Loucy (cell line): ENCODE measurements around the gene SHOX.

ENCODE experiments used
- H2AFZ ChIP-seq: fragments of 200-600 bp; sonication (generic); 2 replicates; pipeline ENCODE4 v1.6.0; 2016; ENCODE audit warnings: antibody characterized with exemption, mild to moderate bottlenecking, low read length, moderate library complexity
- H3F3A ChIP-seq: fragments of 200-600 bp; 2 replicates; pipeline ENCODE4 v1.6.0; 2016; ENCODE audit warnings: antibody characterized with exemption, low read depth, mild to moderate bottlenecking
- H3K27me3 ChIP-seq: fragments of 200-600 bp; sonication (generic); 2 replicates; pipeline ENCODE4 v1.6.1; 2014; ENCODE audit warnings: low read length, mild to moderate bottlenecking; ENCODE audit not compliant: insufficient read depth, poor library complexity, severe bottlenecking
- H3K36me3 ChIP-seq: fragments of 200-600 bp; sonication (generic); 2 replicates; pipeline ENCODE4 v1.6.1; 2016; ENCODE audit warnings: low read length; ENCODE audit not compliant: insufficient read depth
- H3K4me1 ChIP-seq: fragments of 200-600 bp; sonication (generic); 2 replicates; pipeline ENCODE4 v1.5.1; 2014; ENCODE audit warnings: low read length, mild to moderate bottlenecking; ENCODE audit not compliant: insufficient read depth, poor library complexity, severe bottlenecking
- H3K4me2 ChIP-seq: fragments of 200-600 bp; sonication (generic); 2 replicates; pipeline ENCODE4 v1.6.0; 2014; ENCODE audit warnings: antibody characterized with exemption, low read length, low read depth, mild to moderate bottlenecking; ENCODE audit not compliant: poor library complexity, severe bottlenecking
- H3K4me3 ChIP-seq: fragments of 200-600 bp; sonication (generic); 2 replicates; pipeline ENCODE4 v1.5.1; 2014; ENCODE audit warnings: low read length, mild to moderate bottlenecking, mixed read lengths; ENCODE audit not compliant: poor library complexity, severe bottlenecking
- H3K79me2 ChIP-seq: fragments of 200-600 bp; sonication (generic); 2 replicates; pipeline ENCODE4 v1.6.1; 2014; ENCODE audit warnings: low read length; ENCODE audit not compliant: insufficient read depth
- H3K9ac ChIP-seq: fragments of 200-600 bp; sonication (generic); 2 replicates; pipeline ENCODE4 v1.6.0; 2014; ENCODE audit warnings: mild to moderate bottlenecking, low read depth, low read length, moderate library complexity; ENCODE audit not compliant: poor library complexity, severe bottlenecking
- H3K9me2 ChIP-seq: fragments of 200-600 bp; sonication (generic); replicated peaks from 2 replicates; pipeline ENCODE4 v1.6.1; 2016; ENCODE audit warnings: low read depth, low read length, mixed read lengths
- H3K9me3 ChIP-seq: fragments of 200-600 bp; sonication (generic); 2 replicates; pipeline ENCODE4 v1.6.1; 2014; ENCODE audit warnings: mild to moderate bottlenecking, antibody characterized with exemption, low read length, low read depth; ENCODE audit not compliant: insufficient read depth
- H4K20me1 ChIP-seq: fragments of 200-600 bp; sonication (generic); 2 replicates; pipeline ENCODE4 v1.6.0; 2014; ENCODE audit warnings: antibody characterized with exemption, low read length, mild to moderate bottlenecking; ENCODE audit not compliant: insufficient read depth, poor library complexity, severe bottlenecking
- EZH2phosphoT487 ChIP-seq: fragments of 200-600 bp; IDR thresholded peaks from 2 replicates; pipeline ENCODE4 v1.6.1; 2018; ENCODE audit warnings: antibody characterized with exemption, mild to moderate bottlenecking, moderate library complexity, borderline replicate concordance
- TF ChIP-seq, protein P1 (sequence below): fragments of 200-600 bp; sonication (generic); conservative IDR thresholded peaks from 2 replicates; pipeline ENCODE4 v1.5.1; 2014; ENCODE audit warnings: mild to moderate bottlenecking, antibody characterized with exemption, low read length

SHOX gene

DNA sequence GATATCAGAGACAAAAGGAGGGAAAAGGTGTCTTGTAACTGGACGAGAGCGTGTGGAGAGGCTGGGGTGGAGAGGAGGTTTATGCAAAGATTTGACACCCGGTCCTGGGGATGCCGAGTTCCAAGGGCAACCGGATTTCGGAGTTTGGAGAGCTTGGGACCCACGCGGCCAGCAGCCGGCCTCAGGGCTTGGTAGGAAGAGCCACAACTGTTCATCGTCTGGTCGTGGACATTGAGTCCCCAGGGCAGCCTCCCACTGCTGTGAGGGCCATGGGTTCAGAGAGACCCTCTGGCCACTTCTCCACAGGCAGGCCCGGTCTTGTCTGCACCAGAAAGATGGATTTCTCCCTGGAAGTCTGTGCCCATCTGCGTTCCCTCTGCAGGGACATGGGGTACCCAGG is 46.8 kb downstream of the SHOX start:
- Histone ChIP-seq H3K27me3 (no peaks in the 10 kb centered on the region), H3K4me1 (no peaks in the 10 kb centered on the region), H3K9me3 (no peaks in the 10 kb centered on the region), H3K9ac (no peak overlapping the region), H2AFZ (no peak overlapping the region), H3K79me2 (no peaks in the 10 kb centered on the region), H3K4me3 (no peak overlapping the region), H3K4me2 (no peak overlapping the region), H3F3A (no peaks in the 10 kb centered on the region), H4K20me1 (no peaks in the 10 kb centered on the region), H3K9me2 (no peaks in the 10 kb centered on the region), H3K36me3 (no peaks in the 10 kb centered on the region)
- no peak for TF ChIP-seq EZH2phosphoT487
- TF ChIP-seq, protein P1, sequence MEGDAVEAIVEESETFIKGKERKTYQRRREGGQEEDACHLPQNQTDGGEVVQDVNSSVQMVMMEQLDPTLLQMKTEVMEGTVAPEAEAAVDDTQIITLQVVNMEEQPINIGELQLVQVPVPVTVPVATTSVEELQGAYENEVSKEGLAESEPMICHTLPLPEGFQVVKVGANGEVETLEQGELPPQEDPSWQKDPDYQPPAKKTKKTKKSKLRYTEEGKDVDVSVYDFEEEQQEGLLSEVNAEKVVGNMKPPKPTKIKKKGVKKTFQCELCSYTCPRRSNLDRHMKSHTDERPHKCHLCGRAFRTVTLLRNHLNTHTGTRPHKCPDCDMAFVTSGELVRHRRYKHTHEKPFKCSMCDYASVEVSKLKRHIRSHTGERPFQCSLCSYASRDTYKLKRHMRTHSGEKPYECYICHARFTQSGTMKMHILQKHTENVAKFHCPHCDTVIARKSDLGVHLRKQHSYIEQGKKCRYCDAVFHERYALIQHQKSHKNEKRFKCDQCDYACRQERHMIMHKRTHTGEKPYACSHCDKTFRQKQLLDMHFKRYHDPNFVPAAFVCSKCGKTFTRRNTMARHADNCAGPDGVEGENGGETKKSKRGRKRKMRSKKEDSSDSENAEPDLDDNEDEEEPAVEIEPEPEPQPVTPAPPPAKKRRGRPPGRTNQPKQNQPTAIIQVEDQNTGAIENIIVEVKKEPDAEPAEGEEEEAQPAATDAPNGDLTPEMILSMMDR: no peak

DNA sequence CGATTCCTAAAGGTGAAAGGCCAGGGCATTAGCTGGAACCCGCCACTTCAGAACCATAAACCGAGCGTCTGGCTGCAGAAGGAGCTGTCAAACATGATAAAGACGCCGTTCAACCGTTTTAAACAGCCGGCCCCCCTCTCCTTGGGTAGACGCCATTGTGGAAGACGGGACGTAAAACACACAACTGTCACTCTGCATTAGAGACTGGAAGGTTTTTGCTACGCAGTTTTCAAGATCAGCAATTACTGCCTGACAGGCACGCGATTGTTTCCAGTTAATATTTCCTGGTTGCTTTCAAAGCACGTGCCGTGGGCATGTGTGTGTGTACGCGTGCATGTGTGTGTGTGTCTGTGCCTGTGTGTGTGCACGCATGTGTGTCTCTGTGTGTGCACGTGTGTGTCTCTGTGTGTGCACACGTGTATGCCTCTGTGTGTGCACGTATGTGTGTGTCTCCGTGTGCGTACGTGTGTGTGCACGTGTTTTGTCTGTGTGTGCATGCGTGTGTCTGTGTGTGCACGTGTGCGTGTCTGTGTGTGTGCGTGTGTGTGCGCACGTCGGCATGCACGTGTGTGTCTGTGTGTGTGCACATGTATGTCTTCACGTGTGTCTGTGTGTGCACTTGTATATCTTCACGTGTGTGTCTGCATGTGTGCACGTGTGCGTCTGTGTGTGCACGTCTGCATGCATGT is 48.8 kb downstream of the SHOX start:
- Histone ChIP-seq H3K4me3 (no peak overlapping the region), H3K79me2 (no peaks in the 10 kb centered on the region), H3K9ac (no peak overlapping the region), H3K36me3 (no peaks in the 10 kb centered on the region), H3F3A (no peaks in the 10 kb centered on the region), H2AFZ (no peak overlapping the region), H3K4me2 (no peak overlapping the region), H3K4me1 (no peaks in the 10 kb centered on the region), H3K9me3 (no peaks in the 10 kb centered on the region), H4K20me1 (no peaks in the 10 kb centered on the region), H3K27me3 (no peaks in the 10 kb centered on the region), H3K9me2 (no peaks in the 10 kb centered on the region)
- TF ChIP-seq, protein P1: no peak

DNA sequence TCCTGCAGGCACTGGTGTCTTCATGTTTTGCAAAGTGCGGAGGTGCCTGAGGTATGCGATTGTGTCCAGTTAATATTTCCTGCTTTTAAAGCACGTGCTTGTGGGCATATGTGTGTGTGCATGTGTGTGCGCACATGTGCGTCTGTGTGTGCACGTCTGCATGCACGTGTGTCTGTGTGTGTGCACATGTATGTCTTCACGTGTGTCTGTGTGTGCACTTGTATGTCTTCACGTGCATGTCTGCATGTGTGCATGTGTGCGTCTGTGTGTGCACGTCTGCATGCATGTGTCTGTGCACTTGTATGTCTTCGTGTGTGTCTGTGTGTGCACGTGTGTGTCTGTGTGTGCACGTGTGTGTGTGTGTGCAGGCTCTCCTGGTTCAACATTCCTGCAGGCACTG is 49.5 kb downstream of the SHOX start:
- Histone ChIP-seq H3K27me3 (no peaks in the 10 kb centered on the region), H3K36me3 (no peaks in the 10 kb centered on the region), H3K9me3 (no peaks in the 10 kb centered on the region), H3K9ac (no peak overlapping the region), H3K9me2 (no peaks in the 10 kb centered on the region), H3K4me2 (no peak overlapping the region), H3K4me3 (no peak overlapping the region), H3F3A (no peaks in the 10 kb centered on the region), H3K79me2 (no peaks in the 10 kb centered on the region), H2AFZ (no peak overlapping the region), H4K20me1 (no peaks in the 10 kb centered on the region), H3K4me1 (no peaks in the 10 kb centered on the region)
- TF ChIP-seq, protein P1: no peak
- TF ChIP-seq EZH2phosphoT487: no peak
